GM23248 (cell line): ENCODE data around the gene THOC6.

Source experiments
- EZH2 ChIP-seq: fragments of 200-600 bp; sonication (generic); IDR thresholded peaks from 2 replicates; pipeline ENCODE4 v1.6.1; 2018; ENCODE audit warnings: antibody characterized with exemption, mild to moderate bottlenecking; ENCODE audit not compliant: insufficient read depth, poor library complexity, severe bottlenecking
- EZH2phosphoT487 ChIP-seq: fragments of 200-600 bp; sonication (generic); IDR thresholded peaks from 2 replicates; pipeline ENCODE4 v1.6.1; 2018; ENCODE audit warnings: antibody characterized with exemption, moderate library complexity, mild to moderate bottlenecking, low read depth; ENCODE audit not compliant: insufficient read depth

DNA sequence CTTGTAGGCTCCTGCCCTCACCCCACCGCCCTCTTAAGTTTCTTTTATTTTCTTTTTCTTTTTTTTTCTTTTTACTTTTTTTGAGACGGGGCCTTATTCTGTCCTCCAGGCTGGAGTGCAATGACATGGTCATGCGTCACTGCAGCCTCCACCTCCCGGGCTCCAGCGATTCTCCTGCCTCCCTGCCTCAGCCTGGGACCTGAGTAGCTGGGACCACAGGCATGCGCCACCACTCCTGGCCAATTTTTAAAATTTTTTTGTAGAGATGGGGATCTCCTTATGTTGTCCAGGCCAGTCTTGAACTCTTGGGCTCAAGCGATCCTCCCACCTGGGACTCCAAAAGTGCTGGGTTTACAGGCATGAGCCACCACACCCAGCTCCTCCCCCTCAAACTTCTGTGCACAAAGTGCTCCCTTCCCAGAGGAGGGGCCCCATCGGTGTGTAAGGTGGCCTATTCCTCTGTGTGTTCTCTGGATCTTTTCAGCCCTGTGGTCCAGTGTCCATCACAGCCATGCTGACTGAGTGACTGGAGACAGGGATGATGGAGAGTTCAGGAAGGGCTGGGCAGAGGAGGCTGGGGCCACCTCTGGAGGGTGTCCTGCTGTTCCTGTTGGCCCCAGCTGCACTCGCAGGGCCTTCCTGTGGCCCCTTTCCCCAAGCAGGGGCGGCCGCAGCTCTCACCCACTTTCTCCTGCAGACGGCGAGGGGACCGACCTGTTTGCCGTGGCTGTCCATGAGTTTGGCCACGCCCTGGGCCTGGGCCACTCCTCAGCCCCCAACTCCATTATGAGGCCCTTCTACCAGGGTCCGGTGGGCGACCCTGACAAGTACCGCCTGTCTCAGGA lies 32.7 kb downstream of the THOC6 start:
- TF ChIP-seq EZH2: no peak
- TF ChIP-seq EZH2phosphoT487: no peak
